ENCODE measurements around the gene GAB2.

- TF ChIP-seq ZC3H11A (IDR thresholded peaks at IDR 0.05), result no peak
- TF ChIP-seq CTCF (IDR thresholded peaks at IDR 0.05), result no peak
- no peak for TF ChIP-seq EP300 (IDR thresholded peaks at IDR 0.05)
Observed at GRCh38 chr11:78432956-78433355, 15.3 kb upstream of the GAB2 start.
